GM12891 (cell line): ENCODE results near the gene ALKBH1.

ENCODE experiments used
- PAX5 ChIP-seq: IDR thresholded peaks from 2 replicates; pipeline ENCODE4 v1.6.1; 2011; ENCODE audit warnings: low read length, moderate library complexity, mild to moderate bottlenecking; ENCODE audit not compliant: insufficient read depth, severe bottlenecking
- POLR2A ChIP-seq: IDR thresholded peaks from 2 replicates; pipeline ENCODE4 v1.6.1; 2011; ENCODE audit warnings: low read depth, low read length, control low read depth
- POLR2AphosphoS5 ChIP-seq: IDR thresholded peaks from 2 replicates; pipeline ENCODE4 v1.6.1; 2011; ENCODE audit warnings: low read depth, low read length, control low read depth
- POU2F2 ChIP-seq: IDR thresholded peaks from 2 replicates; pipeline ENCODE4 v1.6.1; 2011; ENCODE audit warnings: low read depth, mild to moderate bottlenecking, control low read depth, low read length, moderate library complexity
- SPI1 ChIP-seq: IDR thresholded peaks from 2 replicates; pipeline ENCODE4 v1.6.1; 2011; ENCODE audit warnings: low read depth, low read length, control low read depth
- TAF1 ChIP-seq: IDR thresholded peaks from 2 replicates; pipeline ENCODE4 v1.6.1; 2011; ENCODE audit warnings: low read depth, low read length, control low read depth

DNA sequence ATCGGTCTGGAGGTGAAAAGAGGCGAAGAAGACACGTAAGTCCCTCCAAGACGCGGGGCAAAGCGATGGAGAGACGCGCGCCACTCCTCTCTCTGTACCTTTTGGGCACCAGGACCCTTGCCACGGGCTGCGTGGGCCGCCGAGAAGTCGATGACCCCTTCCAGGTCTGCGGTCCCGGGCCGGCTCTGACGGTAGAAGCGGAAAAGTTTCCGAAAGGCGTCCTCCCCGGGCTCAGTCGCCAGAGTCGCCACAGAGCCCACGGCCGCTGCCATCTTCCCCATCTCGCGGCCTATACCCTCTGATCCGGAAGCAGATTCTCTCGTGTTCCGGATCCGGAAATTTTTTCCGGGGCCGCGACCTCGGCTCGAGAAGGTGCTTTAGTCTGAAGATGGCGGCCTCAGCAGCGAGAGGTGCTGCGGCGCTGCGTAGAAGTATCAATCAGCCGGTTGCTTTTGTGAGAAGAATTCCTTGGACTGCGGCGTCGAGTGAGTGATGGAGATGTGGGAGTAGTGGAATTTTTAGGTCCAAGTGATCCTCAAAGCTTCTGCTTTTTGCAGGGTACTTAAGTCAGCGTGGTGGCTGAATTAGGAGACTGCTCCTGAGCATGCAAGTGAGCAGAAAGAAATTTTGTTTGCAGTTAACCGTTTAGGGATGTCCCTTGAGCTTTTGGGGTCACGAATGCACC lies at the start of gene ALKBH1, which contains the start of gene SLIRP:
- TF ChIP-seq POLR2A (peak; percentile 98), TAF1 (peak; percentile 98), POLR2AphosphoS5 (peak; percentile 98), SPI1 (no peak), PAX5 (no peak), POU2F2 (peak; percentile 75)
